B cell (primary cell): ENCODE data around the gene EMILIN3. TPM values are rescaled to one million over a fixed set of nuclear protein-coding genes. Genes with fewer than 3 reads are reported as not detected.

ENCODE experiments used
- ATAC-seq: fragments of 200-7000 bp; cut with Tn5 transposase; one replicate; pipeline ENCODE4 v1.10.0; 2021; ENCODE audit warnings: low read depth, mild to moderate bottlenecking, moderate number of reproducible peaks, moderate library complexity
- CTCF ChIA-PET: fragments of 350-600 bp; sonication (Branson Sonifier 250); formaldehyde crosslinking; loops from one replicate; lab custom pipeline; 2021; ENCODE audit warnings: antibody characterized with exemption, inconsistent platforms; lab: Charles Lee
- POLR2A ChIA-PET: fragments of 350-600 bp; sonication (Branson Sonifier 250); formaldehyde crosslinking; loops from one replicate; lab custom pipeline; 2021; ENCODE audit warnings: antibody characterized with exemption; lab: Charles Lee
- DNase-seq: peaks from one replicate; pipeline ENCODE4 v3.0.0; 2013
- H2AFZ ChIP-seq: 2 replicates; pipeline ENCODE4 v1.6.1; 2012; ENCODE audit warnings: mild to moderate bottlenecking, low read depth, low read length; ENCODE audit not compliant: insufficient read depth, poor library complexity, severe bottlenecking
- H3K27ac ChIP-seq, 2 donors: 1 replicate in 1 of 2; 2 replicates in 1 of 2; pipeline ENCODE4 v1.5.1; 2012 to 2013; ENCODE audit warnings: low read length in 2 of 2, mild to moderate bottlenecking in 2 of 2, moderate library complexity in 1 of 2
- H3K27me3 ChIP-seq, 4 experiments: fragments of 200-600 bp in 1 of 4; sonication (generic) in 1 of 4; replicated peaks in 1 of 4; 1 replicate in 2 of 4; 2 replicates in 2 of 4; pipeline versions ENCODE4 v1.6.1 to v1.7.0; 2013 to 2016; ENCODE audit warnings: low read length in 3 of 4, mild to moderate bottlenecking in 2 of 4, mixed read lengths in 1 of 4, moderate library complexity in 1 of 4; ENCODE audit not compliant: insufficient read depth in 4 of 4, control insufficient read depth in 3 of 4; ENCODE audit errors: control extremely low read depth in 1 of 4
- H3K36me3 ChIP-seq, 2 experiments: replicated peaks in 1 of 2; 1 replicate in 1 of 2; 2 replicates in 1 of 2; pipeline versions ENCODE4 v1.6.1 to v1.7.1; 2013; ENCODE audit warnings: low read length in 1 of 2; ENCODE audit not compliant: insufficient read depth in 2 of 2, control insufficient read depth in 1 of 2; ENCODE audit errors: control extremely low read depth in 1 of 2, extremely low read depth in 1 of 2
- H3K4me1 ChIP-seq, 2 donors: fragments of 200-600 bp in 1 of 2; sonication (generic) in 1 of 2; 1 replicate in 1 of 2; 2 replicates in 1 of 2; pipeline versions ENCODE4 v1.5.1 to v1.6.1; 2013 to 2017; ENCODE audit warnings: low read length in 2 of 2; ENCODE audit not compliant: control insufficient read depth in 2 of 2, insufficient read depth in 2 of 2
- H3K4me2 ChIP-seq: replicated peaks from 2 replicates; pipeline ENCODE3; 2012; ENCODE audit warnings: mild to moderate bottlenecking, low read depth, low read length; ENCODE audit not compliant: poor library complexity, severe bottlenecking
- H3K4me3 ChIP-seq, 5 experiments: fragments of 200-600 bp in 1 of 5; sonication (generic) in 1 of 5; 1 replicate in 3 of 5; 2 replicates in 2 of 5; pipeline versions ENCODE4 v1.5.1 to v1.7.0; 2011 to 2016; ENCODE audit warnings: low read length in 4 of 5, mild to moderate bottlenecking in 4 of 5, low read depth in 2 of 5, control low read depth in 1 of 5, moderate library complexity in 1 of 5; ENCODE audit not compliant: insufficient read depth in 1 of 5; ENCODE audit errors: control extremely low read depth in 1 of 5, extremely low read depth in 1 of 5
- H3K79me2 ChIP-seq: fragments of 200-600 bp; sonication (generic); one replicate; pipeline ENCODE4 v1.6.0; 2016; ENCODE audit warnings: low read length; ENCODE audit not compliant: control insufficient read depth, insufficient read depth
- H3K9ac ChIP-seq: fragments of 200-600 bp; sonication (generic); 2 replicates; pipeline ENCODE4 v1.6.1; 2017; ENCODE audit warnings: mild to moderate bottlenecking, low read length, moderate library complexity
- H3K9me3 ChIP-seq, 3 donors: one replicate each; pipeline versions ENCODE4 v1.6.1 to v1.7.1; 2013; ENCODE audit warnings: low read length in 2 of 3; ENCODE audit not compliant: control insufficient read depth in 2 of 3, insufficient read depth in 1 of 3; ENCODE audit errors: control extremely low read depth in 1 of 3
- H4K20me1 ChIP-seq: 2 replicates; pipeline ENCODE4 v1.6.0; 2012; ENCODE audit warnings: mild to moderate bottlenecking, low read length; ENCODE audit not compliant: insufficient read depth, control insufficient read depth, poor library complexity, severe bottlenecking
- H3K27ac Mint-ChIP-seq: one replicate; pipeline ENCODE4 v1.8.0; 2021; ENCODE audit warnings: mixed read lengths
- H3K27me3 Mint-ChIP-seq: one replicate; pipeline ENCODE4 v1.8.0; 2021; ENCODE audit warnings: mixed read lengths
- H3K4me1 Mint-ChIP-seq: one replicate; pipeline ENCODE4 v1.8.0; 2021; ENCODE audit warnings: mixed read lengths
- H3K4me3 Mint-ChIP-seq: one replicate; pipeline ENCODE4 v1.8.0; 2021; ENCODE audit warnings: mixed read lengths
- H3K9me3 Mint-ChIP-seq: one replicate; pipeline ENCODE4 v1.8.0; 2022; ENCODE audit warnings: mixed read lengths; ENCODE audit not compliant: insufficient read depth
- EZH2 ChIP-seq: IDR thresholded peaks from 2 replicates; pipeline ENCODE4 v1.6.1; 2012; ENCODE audit warnings: borderline replicate concordance, low read depth, mild to moderate bottlenecking, moderate library complexity, low read length; ENCODE audit not compliant: insufficient read depth, poor library complexity, severe bottlenecking
- WGBS: methylation state at CpG from one replicate; pipeline ENCODE4 v1.1.5; 2013; ENCODE audit warnings: missing lambda C conversion rate; ENCODE audit not compliant: insufficient coverage; 5-methylcytosine and 5-hydroxymethylcytosine counted together
- intact Hi-C: fragments of 100-400 bp; cut with micrococcal nuclease; formaldehyde crosslinking; loops from one replicate; pipeline ENCODE4 v1.10.0; 2022
- polyA plus RNA-seq: library from polyadenylated mRNA; depleted of rRNA; stranded (reverse); fragments of >200 nt; gene quantifications from 2 replicates; pipeline ENCODE4 v1.2.3, GENCODE V29; 2012
- total RNA-seq, 2 donors: library from RNA; stranded (reverse); fragments of 120-200 nt in 1 of 2; gene quantifications; 1 replicate in 1 of 2; 2 replicates in 1 of 2; pipeline versions ENCODE4 v1.2.3 to v1.2.4, GENCODE V29; 2013 to 2022
- TF ChIP-seq, protein P1 (sequence below): fragments of 200-600 bp; IDR thresholded peaks from one replicate; pipeline ENCODE4 v1.8.0; 2022; ENCODE audit warnings: antibody characterized with exemption, mild to moderate bottlenecking

EMILIN3 gene
- total and polyA plus RNA-seq, 2 donors (not counting 1 experiment from before 2014, with no cell fraction given), result not detected

DNA sequence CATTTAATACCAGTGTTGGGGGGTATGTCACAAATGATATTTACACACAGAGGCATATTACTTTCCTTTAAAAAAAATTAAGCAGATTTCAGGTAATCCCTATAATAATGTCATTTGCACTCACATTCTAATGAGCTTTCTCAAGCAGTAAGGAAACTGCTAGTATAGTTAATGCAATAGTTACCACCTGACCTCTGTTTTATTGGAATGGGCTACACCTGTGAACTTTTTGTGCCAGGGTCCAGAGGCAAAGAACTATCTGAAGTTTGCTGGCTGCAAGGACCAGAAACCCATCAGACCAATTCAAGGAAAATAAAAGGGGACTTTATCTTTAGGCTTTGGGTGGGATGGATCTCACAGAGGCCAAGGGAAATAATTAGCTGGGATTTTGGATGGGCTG lies 46.2 kb downstream of the EMILIN3 start:
- ATAC-seq (no peak), DNase-seq (no peak)
- Mint-ChIP-seq H3K4me1 (peaks cover 19% of the 10 kb centered on the region), H3K27me3 (no peaks in the 10 kb centered on the region), H3K27ac (no peak overlapping the region), H3K4me3 (no peak overlapping the region), H3K9me3 (no peaks in the 10 kb centered on the region)
- Histone ChIP-seq H3K4me2 (no peak overlapping the region), H3K9ac (no peak overlapping the region), H3K4me3 (no peak overlapping the region), H2AFZ (no peak overlapping the region), H3K9me3 (no peaks in the 10 kb centered on the region), H3K79me2 (peaks cover under 1% of the 10 kb centered on the region), H3K4me1 (peaks cover 11 to 12% of the 10 kb centered on the region in 2 donors), H3K27me3 (no peaks in the 10 kb centered on the region), H4K20me1 (no peaks in the 10 kb centered on the region), H3K36me3 (no peaks in the 10 kb centered on the region), H3K27ac (no peak overlapping the region)
- POLR2A ChIA-PET, result no interaction called here
- intact Hi-C loops, result no loop called here
- CTCF ChIA-PET, result interaction anchor here (0.7 kb wide), 2 partner anchors 18 to 74 kb away, joined by 3 read pairs; no protein-coding TSS in a partner anchor
- TF ChIP-seq, protein P1, sequence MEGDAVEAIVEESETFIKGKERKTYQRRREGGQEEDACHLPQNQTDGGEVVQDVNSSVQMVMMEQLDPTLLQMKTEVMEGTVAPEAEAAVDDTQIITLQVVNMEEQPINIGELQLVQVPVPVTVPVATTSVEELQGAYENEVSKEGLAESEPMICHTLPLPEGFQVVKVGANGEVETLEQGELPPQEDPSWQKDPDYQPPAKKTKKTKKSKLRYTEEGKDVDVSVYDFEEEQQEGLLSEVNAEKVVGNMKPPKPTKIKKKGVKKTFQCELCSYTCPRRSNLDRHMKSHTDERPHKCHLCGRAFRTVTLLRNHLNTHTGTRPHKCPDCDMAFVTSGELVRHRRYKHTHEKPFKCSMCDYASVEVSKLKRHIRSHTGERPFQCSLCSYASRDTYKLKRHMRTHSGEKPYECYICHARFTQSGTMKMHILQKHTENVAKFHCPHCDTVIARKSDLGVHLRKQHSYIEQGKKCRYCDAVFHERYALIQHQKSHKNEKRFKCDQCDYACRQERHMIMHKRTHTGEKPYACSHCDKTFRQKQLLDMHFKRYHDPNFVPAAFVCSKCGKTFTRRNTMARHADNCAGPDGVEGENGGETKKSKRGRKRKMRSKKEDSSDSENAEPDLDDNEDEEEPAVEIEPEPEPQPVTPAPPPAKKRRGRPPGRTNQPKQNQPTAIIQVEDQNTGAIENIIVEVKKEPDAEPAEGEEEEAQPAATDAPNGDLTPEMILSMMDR, result no peak

DNA sequence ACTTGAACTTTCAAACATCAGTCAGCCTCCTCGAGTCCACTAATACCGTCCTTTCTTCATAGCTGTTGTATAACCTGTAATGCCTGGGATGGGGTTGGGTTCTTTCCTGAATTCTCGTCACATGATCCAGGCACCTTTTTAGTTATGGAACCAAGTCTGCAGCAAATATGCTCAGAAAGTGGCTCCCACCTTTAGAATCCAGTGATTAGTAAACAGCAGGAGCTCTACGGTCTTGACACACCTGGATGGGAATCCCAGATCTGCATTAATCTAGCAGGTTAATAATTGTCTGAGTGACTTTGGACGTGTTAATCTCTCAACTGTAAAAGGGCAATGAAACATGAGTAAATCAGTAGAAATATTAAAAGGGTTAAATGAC lies 48.4 kb downstream of the EMILIN3 start:
- no peaks in the 10 kb centered on the region for H3K9me3 Mint-ChIP-seq
- Histone ChIP-seq H3K4me1 (peaks cover 11 to 12% of the 10 kb centered on the region in 2 donors), H3K9me3 (no peaks in the 10 kb centered on the region), H3K4me3 (peak overlapping the region in 3 of 5 experiments; percentile 32 to 71 (median 65)), H3K36me3 (no peaks in the 10 kb centered on the region), H3K27ac (peak overlapping the region in 1 of 2 donors; percentile 69), H3K4me2 (peak overlapping the region; percentile 84), H3K9ac (peak overlapping the region; percentile 70), H2AFZ (peak overlapping the region; percentile 83), H4K20me1 (no peaks in the 10 kb centered on the region), H3K27me3 (no peaks in the 10 kb centered on the region), H3K79me2 (peaks cover 12% of the 10 kb centered on the region)
- H3K27ac Mint-ChIP-seq, result peak overlapping the region; percentile 83
- no CpG with 5 or more reads among the region's 5 CpGs for WGBS
- no peak for DNase-seq
- peaks cover 22% of the 10 kb centered on the region for H3K4me1 Mint-ChIP-seq
- ATAC-seq, result no peak
- ChIA-PET POLR2A (interaction anchor here (0.7 kb wide), 1 partner anchor 161 kb away, joined by 5 read pairs; no protein-coding TSS in a partner anchor), CTCF (interaction anchor here (1.0 to 1.4 kb wide), 4 partner anchors 13 to 183 kb away, joined by 3 to 6 read pairs (median 4); no protein-coding TSS in a partner anchor)
- H3K4me3 Mint-ChIP-seq, result peak overlapping the region; percentile 79
- intact Hi-C loops, result loop anchor here (5.0 kb wide), 1 partner anchor 299 kb away; the partner anchor contains the start of gene CHD6
- TF ChIP-seq, protein P1, result no peak
- TF ChIP-seq EZH2, result no peak
- no peaks in the 10 kb centered on the region for H3K27me3 Mint-ChIP-seq
